Esophagus muscularis mucosa (tissue), 4 donors: ENCODE measurements around the gene SLN. TPM values are rescaled to one million over a fixed set of nuclear protein-coding genes. Genes with fewer than 3 reads are reported as not detected.
A peak's percentile ranks its signal among the peaks of the same experiment; 100 is the strongest.

Experiments used
- DNase-seq: peaks from one replicate; pipeline ENCODE4 v3.0.0-alpha.2; 2017; ENCODE audit errors: extremely low spot score
- H3K27ac ChIP-seq, 4 donors: fragments of 200-600 bp; sonication (generic); replicated peaks in 1 of 4; 1 replicate in 3 of 4; 2 replicates in 1 of 4; pipeline ENCODE4 v1.5.1; 2016 to 2019; ENCODE audit warnings: mild to moderate bottlenecking in 1 of 4
- H3K27me3 ChIP-seq, 4 donors: fragments of 200-600 bp; sonication (generic); one replicate each; pipeline versions ENCODE4 v1.5.1 to v1.6.0; 2016 to 2019
- H3K36me3 ChIP-seq, 4 donors: fragments of 200-600 bp; sonication (generic); one replicate each; pipeline ENCODE4 v1.5.1; 2016 to 2019
- H3K4me1 ChIP-seq, 4 donors: fragments of 200-600 bp; sonication (generic); one replicate each; pipeline ENCODE4 v1.5.1; 2016 to 2019
- H3K4me3 ChIP-seq, 4 donors: fragments of 200-600 bp; sonication (generic); 1 replicate in 2 of 4; 2 replicates in 2 of 4; pipeline ENCODE4 v1.5.1; 2016 to 2019; ENCODE audit warnings: mild to moderate bottlenecking in 4 of 4, moderate library complexity in 1 of 4
- H3K9me3 ChIP-seq, 4 donors: fragments of 200-600 bp; sonication (generic); 1 replicate in 3 of 4; 2 replicates in 1 of 4; pipeline ENCODE4 v1.5.1; 2016 to 2019
- EP300 ChIP-seq: sonication (generic); formaldehyde crosslinking; IDR thresholded peaks from one replicate; pipeline ENCODE4 v1.6.1; 2017; ENCODE audit warnings: antibody characterized with exemption
- POLR2A ChIP-seq: fragments of 450-650 bp; IDR thresholded peaks from one replicate; pipeline ENCODE4 v1.6.1; 2017; ENCODE audit warnings: antibody characterized with exemption, moderate library complexity, mild to moderate bottlenecking, low read depth
- POLR2AphosphoS5 ChIP-seq, 2 donors: sonication (generic); formaldehyde crosslinking; IDR thresholded peaks; one replicate each; pipeline ENCODE4 v1.6.1; 2017; ENCODE audit warnings: antibody characterized with exemption in 2 of 2
- WGBS: methylation state at CpG from one replicate; pipeline ENCODE4 v1.1.5; 2018; 5-methylcytosine and 5-hydroxymethylcytosine counted together
- intact Hi-C: fragments of 100-400 bp; cut with DNase I; formaldehyde crosslinking; loops from one replicate; pipeline ENCODE4 v1.15.1; 2023
- total RNA-seq, 4 donors: library from RNA; depleted of rRNA; stranded (reverse); fragments of >200 nt; gene quantifications; one replicate each; pipeline versions ENCODE4 v1.1.0 to v1.2.1, GENCODE V29; 2016
- TF ChIP-seq, protein P1 (sequence below), 3 experiments: fragments of 200-600 bp in 2 of 3; fragments of 450-650 bp in 1 of 3; sonication (generic) in 2 of 3; IDR thresholded peaks; one replicate each; pipeline ENCODE4 v1.5.1; 2017 to 2019; ENCODE audit warnings: antibody characterized with exemption in 3 of 3, mild to moderate bottlenecking in 2 of 3, moderate library complexity in 1 of 3

SLN gene
- total RNA-seq, 4 donors from 2014 or later = 0.65 TPM; not detected in 3

DNA sequence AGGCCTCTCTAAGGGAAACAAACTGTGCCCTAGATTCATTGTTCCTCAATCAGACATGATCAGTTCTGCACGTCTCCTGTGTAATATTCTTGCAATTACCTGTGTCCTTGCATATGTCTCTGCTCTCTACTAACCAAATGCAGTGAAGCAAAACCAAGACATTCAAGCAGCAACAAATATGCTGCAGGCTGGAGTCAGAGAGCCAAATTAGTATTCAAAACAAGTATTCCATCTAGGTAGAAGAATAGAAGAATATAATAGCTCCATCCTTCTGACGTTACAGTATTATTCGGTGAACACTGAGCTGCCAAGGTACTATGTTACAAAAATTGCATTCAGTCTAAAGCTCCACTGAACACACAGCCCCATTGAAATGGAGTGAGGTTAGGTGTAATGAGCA lies 51.8 kb downstream of the SLN start:
- 90% methylated on average over 3 of the region's 3 CpGs for WGBS

DNA sequence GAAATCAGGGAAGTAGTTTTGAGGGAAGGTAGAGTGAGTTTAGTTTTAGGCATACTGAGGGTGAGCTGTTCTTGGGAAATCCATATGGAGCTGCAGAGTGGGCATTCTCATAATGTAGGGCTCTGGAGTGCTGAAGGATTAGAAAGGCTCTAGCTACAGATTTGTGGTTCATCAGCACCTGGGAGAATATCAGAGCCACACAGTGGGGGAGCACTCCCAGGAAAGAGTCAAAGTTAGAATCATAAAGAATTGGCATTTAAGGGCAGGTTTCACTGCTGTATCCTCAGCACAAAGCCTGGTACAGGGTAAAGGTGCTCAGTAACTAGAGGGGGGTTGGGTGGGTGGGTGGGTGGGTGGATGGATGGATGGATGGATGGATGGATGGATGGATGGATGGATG lies 52.5 kb downstream of the SLN start:
- Histone ChIP-seq H3K4me3 (no peak overlapping the region), H3K27ac (no peak overlapping the region), H3K4me1 (no peaks in the 10 kb centered on the region), H3K27me3 (no peaks in the 10 kb centered on the region), H3K36me3 (no peaks in the 10 kb centered on the region), H3K9me3 (no peaks in the 10 kb centered on the region)
- TF ChIP-seq POLR2A (no peak), EP300 (no peak), POLR2AphosphoS5 (IDR thresholded peaks at IDR 0.05) (no peak)
- TF ChIP-seq, protein P1, sequence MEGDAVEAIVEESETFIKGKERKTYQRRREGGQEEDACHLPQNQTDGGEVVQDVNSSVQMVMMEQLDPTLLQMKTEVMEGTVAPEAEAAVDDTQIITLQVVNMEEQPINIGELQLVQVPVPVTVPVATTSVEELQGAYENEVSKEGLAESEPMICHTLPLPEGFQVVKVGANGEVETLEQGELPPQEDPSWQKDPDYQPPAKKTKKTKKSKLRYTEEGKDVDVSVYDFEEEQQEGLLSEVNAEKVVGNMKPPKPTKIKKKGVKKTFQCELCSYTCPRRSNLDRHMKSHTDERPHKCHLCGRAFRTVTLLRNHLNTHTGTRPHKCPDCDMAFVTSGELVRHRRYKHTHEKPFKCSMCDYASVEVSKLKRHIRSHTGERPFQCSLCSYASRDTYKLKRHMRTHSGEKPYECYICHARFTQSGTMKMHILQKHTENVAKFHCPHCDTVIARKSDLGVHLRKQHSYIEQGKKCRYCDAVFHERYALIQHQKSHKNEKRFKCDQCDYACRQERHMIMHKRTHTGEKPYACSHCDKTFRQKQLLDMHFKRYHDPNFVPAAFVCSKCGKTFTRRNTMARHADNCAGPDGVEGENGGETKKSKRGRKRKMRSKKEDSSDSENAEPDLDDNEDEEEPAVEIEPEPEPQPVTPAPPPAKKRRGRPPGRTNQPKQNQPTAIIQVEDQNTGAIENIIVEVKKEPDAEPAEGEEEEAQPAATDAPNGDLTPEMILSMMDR (IDR thresholded peaks at IDR 0.05) = no peak
- intact Hi-C loops = no loop called here
- peak; percentile 37 for DNase-seq

More for the DNA sequence above, 51.8 kb downstream of the SLN start:
- H3K9me3 ChIP-seq = no peaks in the 10 kb centered on the region
- H3K4me1 ChIP-seq = no peaks in the 10 kb centered on the region
- TF ChIP-seq POLR2AphosphoS5 (IDR thresholded peaks at IDR 0.05) (no peak), POLR2A (no peak), EP300 (no peak)
- TF ChIP-seq, protein P1 (IDR thresholded peaks at IDR 0.05) = no peak
- H3K27me3 ChIP-seq = peaks cover 0 to 2% (median 0%) of the 10 kb centered on the region in 4 donors
- DNase-seq = no peak
- no peak overlapping the region for H3K27ac ChIP-seq
- no peaks in the 10 kb centered on the region for H3K36me3 ChIP-seq
- intact Hi-C loops = no loop called here
- H3K4me3 ChIP-seq = no peak overlapping the region

Other genes with a start within 250 kb of the SLN start
- gene ALKBH8, start 146.3 kb downstream of the SLN start, total RNA-seq = 1 to 10 TPM; 4.1 to 5.8 (median 5.4) TPM
- 1 to 10 TPM in 1 of 4 donors, under 1 TPM in 3; 0.39 to 1.7 (median 0.54) TPM for gene ELMOD1, start 120.9 kb downstream of the SLN start, total RNA-seq
- 1 to 10 TPM; 2.1 to 4.1 (median 3.9) TPM for gene SLC35F2, start 146.7 kb upstream of the SLN start, total RNA-seq
- gene RAB39A, start 216.4 kb upstream of the SLN start, total RNA-seq = 1 to 10 TPM in 1 of 4 donors, under 1 TPM in 3; 0.69 to 2.5 (median 0.77) TPM